GM18526 (cell line): ENCODE data around the gene RAB24.

Experiments used
- POLR2A ChIP-seq: IDR thresholded peaks from 3 replicates; pipeline ENCODE4 v1.6.1; 2011; ENCODE audit not compliant: insufficient read length; ENCODE audit errors: extremely low read depth

The RAB24 gene

DNA sequence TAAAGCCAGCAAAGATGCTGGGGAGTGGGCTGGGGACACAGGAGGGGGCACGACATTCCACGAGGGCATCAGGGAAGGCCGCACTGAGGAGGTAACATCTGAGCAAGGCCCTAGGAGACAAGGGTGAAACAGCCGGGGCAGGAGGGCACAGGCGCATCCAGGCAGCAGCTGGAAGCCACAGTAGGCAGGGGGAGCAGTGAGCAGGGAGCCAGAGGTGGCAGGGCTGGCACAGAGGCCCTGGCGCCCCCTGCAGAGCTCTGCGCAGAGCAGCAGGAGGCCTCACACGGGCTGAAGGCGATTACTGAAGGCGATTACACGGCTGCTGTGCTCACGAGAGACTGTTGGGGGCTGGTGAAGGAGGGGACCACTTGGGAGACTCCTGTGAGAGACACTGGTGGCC, 32.6 kb upstream of the RAB24 start:
- TF ChIP-seq POLR2A = no peak

DNA sequence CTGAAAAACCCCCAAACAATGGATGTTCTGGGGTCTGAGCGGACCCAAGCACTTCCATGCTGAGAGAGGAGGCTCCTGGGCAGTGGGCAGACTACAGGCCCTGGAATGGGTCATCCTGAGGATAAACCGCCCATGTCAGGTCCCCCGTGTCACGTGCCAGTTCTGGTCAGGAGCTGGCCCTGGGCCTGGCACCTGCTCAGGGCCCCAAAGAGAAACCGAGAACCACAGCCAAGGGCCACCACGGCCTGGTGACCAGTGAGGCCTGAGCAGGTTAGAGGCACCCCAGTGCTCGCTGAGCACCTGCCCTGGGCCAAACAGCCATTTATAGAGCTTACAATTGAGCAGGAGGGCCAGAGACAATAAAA, 32.2 kb upstream of the RAB24 start:
- no peak for TF ChIP-seq POLR2A

GRCh38 chr5:177334781-177335700, 31.5 kb upstream of the RAB24 start:
- no peak for TF ChIP-seq POLR2A

DNA sequence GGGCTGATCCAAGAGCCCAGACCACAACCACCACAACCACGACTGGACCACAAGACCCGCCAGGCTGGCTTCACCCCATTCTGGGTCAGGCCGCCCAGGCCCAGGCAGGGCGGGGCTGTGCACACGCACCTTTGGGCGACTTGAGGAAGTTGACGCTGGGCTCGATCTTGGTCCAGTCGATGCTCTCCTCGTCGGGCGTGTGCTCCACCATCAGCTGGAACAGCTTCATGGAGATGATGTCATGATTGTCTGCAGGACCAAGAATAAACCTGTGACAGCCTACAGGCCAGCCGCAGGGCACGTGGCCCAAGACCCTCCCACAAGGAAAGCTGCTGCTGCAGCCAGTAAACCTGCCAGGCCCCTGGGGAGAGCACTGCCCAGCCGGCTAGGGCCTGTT, 30.6 kb upstream of the RAB24 start:
- TF ChIP-seq POLR2A = no peak

GRCh38 chr5:177333420-177334154, 30.1 kb upstream of the RAB24 start:
- TF ChIP-seq POLR2A = no peak

- no peak for TF ChIP-seq POLR2A
Observed at GRCh38 chr5:177332896-177333260, 29.4 kb upstream of the RAB24 start.

- TF ChIP-seq POLR2A = no peak
Observed at GRCh38 chr5:177332031-177332895, 28.7 kb upstream of the RAB24 start.

DNA sequence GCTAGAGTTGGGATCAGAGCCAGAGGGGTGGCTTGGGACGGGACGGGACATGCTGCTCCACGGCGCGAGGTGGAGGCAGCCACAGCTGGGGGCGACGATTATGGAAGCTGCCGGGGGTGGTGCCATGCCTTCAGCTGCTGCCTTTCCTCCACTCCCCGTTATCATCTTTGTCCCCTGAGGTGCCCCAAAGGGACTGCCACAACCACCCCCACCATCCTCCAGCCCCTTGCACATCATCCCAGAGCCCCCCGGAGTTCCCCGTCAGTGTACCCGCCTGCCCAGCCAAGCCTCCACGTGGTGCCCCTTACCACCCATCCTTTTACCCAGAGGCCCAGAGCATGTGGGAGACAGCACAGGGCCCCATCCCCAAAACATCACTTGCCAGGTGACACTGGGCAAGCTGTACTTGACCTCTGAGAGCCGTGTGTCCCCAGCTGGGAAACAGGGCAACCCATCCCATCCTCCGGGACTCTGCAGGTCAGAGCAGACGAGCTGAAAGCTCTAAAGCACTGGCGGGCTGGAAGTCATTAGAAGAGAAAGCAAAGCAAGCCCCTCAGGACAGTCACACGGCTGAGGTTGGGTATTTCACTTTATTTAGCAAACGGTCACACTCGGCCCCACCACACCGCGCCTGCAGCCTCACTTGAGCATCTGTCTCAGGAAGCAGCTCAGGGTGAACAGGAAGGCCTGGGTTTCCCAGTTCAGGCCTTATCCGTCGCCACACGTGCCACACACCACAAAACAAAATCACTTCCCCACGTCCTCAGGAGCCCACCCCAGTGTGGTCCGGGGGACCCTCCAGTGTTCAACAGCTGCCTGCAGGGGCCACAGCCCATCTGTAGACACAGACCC, 27.7 kb upstream of the RAB24 start:
- TF ChIP-seq POLR2A = no peak

DNA sequence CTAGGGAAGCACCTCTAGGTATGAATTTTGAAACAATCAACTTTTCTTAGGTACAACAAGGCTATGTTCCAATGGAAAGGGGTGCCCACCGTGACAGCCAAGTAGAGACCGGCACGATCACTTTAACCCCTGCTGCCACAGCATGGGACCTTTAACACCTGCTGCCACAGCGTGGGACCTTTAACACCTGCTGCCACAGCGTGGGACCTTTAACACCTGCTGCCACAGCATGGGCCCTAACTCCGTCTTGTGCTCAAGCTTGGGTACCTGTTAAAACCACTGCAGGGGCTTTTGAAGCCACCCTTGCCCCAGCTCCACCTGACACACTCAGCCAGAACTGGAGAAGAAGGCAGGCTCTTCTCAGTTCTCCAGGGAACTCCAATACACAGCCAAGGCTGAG, 26.4 kb upstream of the RAB24 start:
- no peak for TF ChIP-seq POLR2A

DNA sequence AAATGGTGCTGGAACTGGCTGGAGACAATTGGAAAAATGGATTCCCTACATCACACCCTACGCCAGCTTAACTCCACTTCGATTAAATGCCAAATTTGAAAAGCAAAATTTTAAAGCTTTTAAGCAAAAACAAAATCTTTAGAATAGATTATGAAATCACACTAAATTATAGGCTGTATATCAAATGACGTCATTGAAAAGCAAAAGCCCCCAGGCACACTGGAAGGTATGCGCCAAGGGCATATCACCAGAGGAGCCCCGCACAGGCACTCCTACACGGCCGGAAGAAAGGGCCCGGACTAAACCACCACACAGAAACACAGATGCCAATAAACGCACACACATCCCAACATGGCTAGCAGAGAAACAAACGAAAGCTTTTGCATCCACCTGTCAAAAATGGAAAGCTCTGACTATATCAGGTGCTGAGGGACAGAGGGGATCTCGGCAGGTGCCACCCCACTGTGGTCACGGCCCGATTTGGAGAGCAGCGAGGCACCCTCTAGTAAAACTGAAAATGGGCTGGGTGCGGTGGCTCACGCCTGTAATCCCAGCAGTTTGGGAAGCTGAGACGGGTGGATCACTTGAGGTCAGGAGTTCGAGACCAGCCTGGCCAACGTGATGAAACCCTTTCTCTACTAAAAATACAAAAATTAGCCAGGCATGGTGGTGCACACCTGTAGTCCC, 25.2 kb upstream of the RAB24 start:
- no peak for TF ChIP-seq POLR2A

- no peak for TF ChIP-seq POLR2A
Observed at GRCh38 chr5:177327539-177328522, 24.3 kb upstream of the RAB24 start.

DNA sequence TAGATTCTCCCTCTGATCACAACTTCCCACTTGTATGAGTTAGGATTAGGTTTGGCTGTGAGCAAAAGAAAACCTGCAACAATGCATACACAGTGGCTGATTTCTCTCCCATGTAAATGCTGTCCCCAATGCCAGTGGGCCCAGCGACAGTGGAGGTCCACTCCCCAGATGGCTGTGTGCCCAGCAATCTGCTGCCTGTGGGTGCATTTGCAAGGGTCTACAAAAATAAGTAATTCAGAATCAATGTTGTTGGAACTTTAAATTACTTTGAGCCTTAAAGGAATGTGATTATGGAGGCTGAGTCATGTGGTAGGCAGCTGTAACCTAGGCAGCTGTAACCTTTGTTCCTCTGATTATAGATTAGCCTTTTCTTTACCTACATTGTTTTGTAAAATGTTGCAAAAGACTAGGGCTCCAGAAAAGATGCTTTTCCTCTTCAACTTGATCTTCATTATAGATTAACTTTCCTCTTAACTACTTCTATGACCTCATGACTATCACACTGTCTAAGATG, 22.4 kb upstream of the RAB24 start:
- TF ChIP-seq POLR2A = no peak

DNA sequence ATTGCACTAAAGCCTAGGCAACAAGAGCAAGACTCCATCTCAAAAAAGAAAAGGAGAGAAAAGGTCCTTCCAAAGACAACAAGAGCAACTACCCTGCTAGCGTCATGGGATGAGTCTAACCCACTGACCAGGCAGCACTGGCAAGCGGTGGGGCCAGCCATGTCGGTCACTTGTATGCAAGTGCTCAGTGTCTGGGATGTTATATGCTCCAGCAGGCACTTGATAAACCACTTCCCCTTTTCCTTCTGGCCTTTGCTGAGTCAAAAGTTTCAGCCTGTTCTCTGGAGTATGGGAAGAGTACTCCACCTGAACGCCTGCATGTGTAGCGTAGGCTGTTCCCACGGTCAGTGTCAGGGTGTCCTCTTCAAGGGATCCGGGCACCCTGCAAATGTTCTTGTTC, 17.4 kb upstream of the RAB24 start:
- no peak for TF ChIP-seq POLR2A
